Mesothelial cell of epicardium (in vitro differentiated cells): ENCODE data around the gene SH2D4B. TPM values are rescaled to one million over a fixed set of nuclear protein-coding genes. Genes with fewer than 3 reads are reported as not detected.

ENCODE experiments used
- DNase-seq, 2 experiments: peaks; one replicate each; pipeline ENCODE4 v3.0.0; 2021; ENCODE audit warnings: low spot score in 2 of 2; ENCODE audit not compliant: unreplicated experiment in 2 of 2
- H3K27ac Mint-ChIP-seq: 2 replicates; pipeline ENCODE4 v1.8.0; 2021; ENCODE audit warnings: mixed read lengths
- H3K27me3 Mint-ChIP-seq: 2 replicates; pipeline ENCODE4 v1.8.0; 2021; ENCODE audit warnings: low read depth, mixed read lengths
- H3K36me3 Mint-ChIP-seq: 2 replicates; pipeline ENCODE4 v1.8.0; 2021; ENCODE audit warnings: mixed read lengths
- H3K4me1 Mint-ChIP-seq: 2 replicates; pipeline ENCODE4 v1.8.0; 2021; ENCODE audit warnings: mixed read lengths
- H3K4me3 Mint-ChIP-seq: 2 replicates; pipeline ENCODE4 v1.8.0; 2021; ENCODE audit warnings: mild to moderate bottlenecking, moderate library complexity, mixed read lengths
- H3K9me3 Mint-ChIP-seq: 2 replicates; pipeline ENCODE4 v1.8.0; 2021; ENCODE audit warnings: mixed read lengths
- CTCF ChIP-seq: fragments of 200-600 bp; sonication (generic); IDR thresholded peaks from one replicate; pipeline ENCODE4 v1.5.0; 2021; ENCODE audit warnings: antibody characterized with exemption; ENCODE audit not compliant: unreplicated experiment
- total RNA-seq: library from RNA; stranded (reverse); gene quantifications from 3 replicates; pipeline ENCODE4 v1.2.1, GENCODE V29; 2021

The SH2D4B gene
- total RNA-seq, 1 donor from 2014 or later: 0.27 TPM

- no peaks in the 10 kb centered on the region for H3K27me3 Mint-ChIP-seq
- DNase-seq: no peak
- H3K9me3 Mint-ChIP-seq: no peaks in the 10 kb centered on the region
- H3K4me3 Mint-ChIP-seq: peak overlapping the region; percentile 59
- H3K27ac Mint-ChIP-seq: peak overlapping the region; percentile 67
- peaks cover 8% of the 10 kb centered on the region for H3K36me3 Mint-ChIP-seq
- TF ChIP-seq CTCF: no peak
- peaks cover 13% of the 10 kb centered on the region for H3K4me1 Mint-ChIP-seq
Measured at GRCh38 chr10:80536361-80536835, 1.3 kb upstream of the SH2D4B start.

- Mint-ChIP-seq H3K27me3 (no peaks in the 10 kb centered on the region), H3K4me3 (peak overlapping the region; percentile 26), H3K9me3 (no peaks in the 10 kb centered on the region), H3K27ac (peak overlapping the region; percentile 25), H3K36me3 (peaks cover 8% of the 10 kb centered on the region), H3K4me1 (peaks cover 13% of the 10 kb centered on the region)
- TF ChIP-seq CTCF: no peak
- peak in 1 of 2 experiments; percentile 17 for DNase-seq
Measured at GRCh38 chr10:80537086-80537735, 491 bp upstream of the SH2D4B start.

- peaks cover 13% of the 10 kb centered on the region for H3K4me1 Mint-ChIP-seq
- H3K27me3 Mint-ChIP-seq: no peaks in the 10 kb centered on the region
- H3K36me3 Mint-ChIP-seq: peaks cover 3% of the 10 kb centered on the region
- TF ChIP-seq CTCF: no peak
- peak in 1 of 2 experiments; percentile 34 for DNase-seq
- H3K9me3 Mint-ChIP-seq: no peaks in the 10 kb centered on the region
- H3K27ac Mint-ChIP-seq: no peak overlapping the region
- no peak overlapping the region for H3K4me3 Mint-ChIP-seq
Measured at GRCh38 chr10:80538481-80539185, 931 bp downstream of the SH2D4B start.

GRCh38 chr10:80539421-80540031, 1.8 kb downstream of the SH2D4B start:
- TF ChIP-seq CTCF: no peak
- no peak overlapping the region for H3K4me3 Mint-ChIP-seq
- peak in 1 of 2 experiments; percentile 32 for DNase-seq

GRCh38 chr10:80540136-80540535, 2.4 kb downstream of the SH2D4B start:
- Mint-ChIP-seq H3K27me3 (peaks cover 3% of the 10 kb centered on the region), H3K4me1 (peaks cover 13% of the 10 kb centered on the region), H3K36me3 (peaks cover 3% of the 10 kb centered on the region), H3K27ac (no peak overlapping the region), H3K4me3 (no peak overlapping the region), H3K9me3 (no peaks in the 10 kb centered on the region)
- peak in 1 of 2 experiments; percentile 21 for DNase-seq
- TF ChIP-seq CTCF: no peak

More at GRCh38 chr10:80539421-80540031, 1.8 kb downstream of the SH2D4B start:
- Mint-ChIP-seq H3K4me1 (peaks cover 13% of the 10 kb centered on the region), H3K27ac (no peak overlapping the region), H3K27me3 (no peaks in the 10 kb centered on the region), H3K36me3 (peaks cover 3% of the 10 kb centered on the region), H3K9me3 (no peaks in the 10 kb centered on the region)
